ENCODE results near the gene ISM2. TPM values are rescaled to one million over a fixed set of nuclear protein-coding genes. Genes with fewer than 3 reads are reported as not detected.

Gene ISM2
- polyA plus RNA-seq, 4 donors: 0.01 to 0.03 TPM; not detected in 2

Other genes with a start within 250 kb of the ISM2 start
- under 1 TPM in 2 of 4 donors, not detected in 2; 0.09 to 0.81 TPM for gene NGB, start 227.6 kb downstream of the ISM2 start, polyA plus RNA-seq
- 10 to 100 TPM in 3 of 4 donors, 1 to 10 TPM in 1; 9.7 to 13.3 (median 10.7) TPM for gene POMT2, start 177.9 kb downstream of the ISM2 start, polyA plus RNA-seq
- gene GSTZ1, start 177.8 kb downstream of the ISM2 start, polyA plus RNA-seq: 10 to 100 TPM; 30.7 to 45.1 (median 37.2) TPM
- 10 to 100 TPM in 1 of 4 donors, 1 to 10 TPM in 3; 1.9 to 14.0 (median 3.2) TPM for gene TMED8, start 121.7 kb downstream of the ISM2 start, polyA plus RNA-seq
- gene SAMD15, start 121.4 kb downstream of the ISM2 start, polyA plus RNA-seq: 1 to 10 TPM in 1 of 4 donors, under 1 TPM in 1, not detected in 2; 0.52 to 1.0 TPM
- gene NOXRED1, start 75.3 kb downstream of the ISM2 start, polyA plus RNA-seq: under 1 TPM; 0.12 to 0.68 (median 0.36) TPM
- 10 to 100 TPM in 3 of 4 donors, 1 to 10 TPM in 1; 9.5 to 27.3 (median 12.7) TPM for gene VIPAS39, start 41.2 kb downstream of the ISM2 start, polyA plus RNA-seq
- gene AHSA1, start 40.7 kb downstream of the ISM2 start, polyA plus RNA-seq: 100 to 1,000 TPM in 1 of 4 donors, 10 to 100 TPM in 3; 57.3 to 108 (median 85.8) TPM
- gene SPTLC2, start 117.8 kb upstream of the ISM2 start, polyA plus RNA-seq: 10 to 100 TPM in 2 of 4 donors, 1 to 10 TPM in 2; 5.9 to 27.5 (median 15.2) TPM
- gene ALKBH1, start 209.2 kb upstream of the ISM2 start, polyA plus RNA-seq: 10 to 100 TPM in 2 of 4 donors, 1 to 10 TPM in 2; 5.8 to 12.1 (median 9.5) TPM
- gene SLIRP, start 209.3 kb upstream of the ISM2 start, polyA plus RNA-seq: 100 to 1,000 TPM; 105 to 497 (median 430) TPM